GM08714 (cell line): ENCODE measurements around the gene NPAS3.

Experiments used
- H3K4me3 ChIP-seq: fragments of 200-500 bp; sonication (Bioruptor generic); 2 replicates; pipeline ENCODE4 v1.5.1; 2014; ENCODE audit warnings: mild to moderate bottlenecking, low read length, inconsistent platforms
- ZNF274 ChIP-seq: IDR thresholded peaks from 2 replicates; pipeline ENCODE4 v1.6.1; 2012; ENCODE audit warnings: mild to moderate bottlenecking, low read depth, low read length

Gene NPAS3

GRCh38 chr14:33525626-33526025 lies 586.9 kb downstream of the NPAS3 start:
- TF ChIP-seq ZNF274: no peak
- H3K4me3 ChIP-seq: no peak overlapping the region

GRCh38 chr14:33527023-33527634 lies 588.5 kb downstream of the NPAS3 start:
- no peak for TF ChIP-seq ZNF274
- H3K4me3 ChIP-seq: no peak overlapping the region

- TF ChIP-seq ZNF274: no peak
Observed at GRCh38 chr14:33528655-33529054, 590.0 kb downstream of the NPAS3 start.

GRCh38 chr14:33529787-33530757 lies 591.4 kb downstream of the NPAS3 start:
- no peak for TF ChIP-seq ZNF274
- H3K4me3 ChIP-seq: no peak overlapping the region

More at GRCh38 chr14:33528655-33529054, 590.0 kb downstream of the NPAS3 start:
- no peak overlapping the region for H3K4me3 ChIP-seq

GRCh38 chr14:33532553-33532952 lies 593.9 kb downstream of the NPAS3 start:
- TF ChIP-seq ZNF274: no peak
- no peak overlapping the region for H3K4me3 ChIP-seq

- H3K4me3 ChIP-seq: no peak overlapping the region
- no peak for TF ChIP-seq ZNF274
Observed at GRCh38 chr14:33534104-33534503, 595.4 kb downstream of the NPAS3 start.

GRCh38 chr14:33534632-33535031 lies 596.0 kb downstream of the NPAS3 start:
- no peak overlapping the region for H3K4me3 ChIP-seq
- TF ChIP-seq ZNF274: no peak

GRCh38 chr14:33539918-33540357 lies 601.3 kb downstream of the NPAS3 start:
- no peak overlapping the region; the same call in 1 of the 2 replicates for H3K4me3 ChIP-seq
- TF ChIP-seq ZNF274: no peak

- H3K4me3 ChIP-seq: no peak overlapping the region
- no peak for TF ChIP-seq ZNF274
Observed at GRCh38 chr14:33541171-33541570, 602.5 kb downstream of the NPAS3 start.

- no peak overlapping the region for H3K4me3 ChIP-seq
- no peak for TF ChIP-seq ZNF274
Observed at GRCh38 chr14:33542338-33543287, 603.9 kb downstream of the NPAS3 start.

- no peak overlapping the region for H3K4me3 ChIP-seq
- TF ChIP-seq ZNF274: no peak
Observed at GRCh38 chr14:33545696-33546095, 607.0 kb downstream of the NPAS3 start.

- TF ChIP-seq ZNF274: no peak
- no peak overlapping the region for H3K4me3 ChIP-seq
Observed at GRCh38 chr14:33548606-33549005, 609.9 kb downstream of the NPAS3 start.

- no peak for TF ChIP-seq ZNF274
- H3K4me3 ChIP-seq: no peak overlapping the region
Observed at GRCh38 chr14:33551963-33552362, 613.3 kb downstream of the NPAS3 start.

GRCh38 chr14:33553706-33554278 lies 615.1 kb downstream of the NPAS3 start:
- no peak overlapping the region for H3K4me3 ChIP-seq
- no peak for TF ChIP-seq ZNF274

- no peak overlapping the region for H3K4me3 ChIP-seq
- TF ChIP-seq ZNF274: no peak
Observed at GRCh38 chr14:33554988-33555387, 616.3 kb downstream of the NPAS3 start.
